WTC11 (cell line): ENCODE results near the gene PAK1. TPM values are rescaled to one million over a fixed set of nuclear protein-coding genes. Genes with fewer than 3 reads are reported as not detected.

ENCODE experiments used
- ATAC-seq: fragments of 200-7000 bp; cut with Tn5 transposase; 2 replicates; pipeline ENCODE4 v1.10.0; 2021; ENCODE audit warnings: mild to moderate bottlenecking, moderate library complexity
- CTCF ChIA-PET: fragments of 300-600 bp; sonication (Branson Sonifier 250); formaldehyde crosslinking; loops from one replicate; lab custom pipeline; 2021; ENCODE audit warnings: antibody characterized with exemption; lab: Charles Lee
- POLR2A ChIA-PET: fragments of 350-600 bp; sonication (Branson Sonifier 250); formaldehyde crosslinking; loops from one replicate; lab custom pipeline; 2021; ENCODE audit warnings: antibody characterized with exemption; lab: Charles Lee
- DNase-seq: peaks from one replicate; pipeline ENCODE4 v3.0.0; 2021; ENCODE audit warnings: low spot score
- H3K27ac Mint-ChIP-seq: 2 replicates; pipeline ENCODE4 v1.8.0; 2021; ENCODE audit warnings: mixed read lengths
- H3K27me3 Mint-ChIP-seq: 2 replicates; pipeline ENCODE4 v1.8.0; 2021; ENCODE audit warnings: low read depth, mild to moderate bottlenecking, moderate library complexity, mixed read lengths
- H3K36me3 Mint-ChIP-seq: 2 replicates; pipeline ENCODE4 v1.8.0; 2021; ENCODE audit warnings: mixed read lengths
- H3K4me1 Mint-ChIP-seq: 2 replicates; pipeline ENCODE4 v1.8.0; 2022; ENCODE audit warnings: mixed read lengths
- H3K4me3 Mint-ChIP-seq: 2 replicates; pipeline ENCODE4 v1.8.0; 2021; ENCODE audit warnings: mild to moderate bottlenecking, moderate library complexity, mixed read lengths
- H3K9me3 Mint-ChIP-seq: 2 replicates; pipeline ENCODE4 v1.8.0; 2021; ENCODE audit warnings: mixed read lengths
- CREB1 ChIP-seq: sonication (generic); formaldehyde crosslinking; IDR thresholded peaks from 2 replicates; pipeline ENCODE4 v1.8.0; 2023; ENCODE audit warnings: mild to moderate bottlenecking, missing genetic modification reagents
- CREM ChIP-seq: sonication (generic); formaldehyde crosslinking; IDR thresholded peaks from 2 replicates; pipeline ENCODE4 v1.8.1; 2022; ENCODE audit warnings: mild to moderate bottlenecking, missing genetic modification reagents, moderate library complexity
- FOXP1 ChIP-seq: sonication (generic); formaldehyde crosslinking; IDR thresholded peaks from 2 replicates; pipeline ENCODE4 v1.8.0; 2022; ENCODE audit warnings: missing genetic modification reagents, mild to moderate bottlenecking, moderate library complexity, borderline replicate concordance
- IRF2 ChIP-seq: sonication (generic); formaldehyde crosslinking; IDR thresholded peaks from 2 replicates; pipeline ENCODE4 v1.8.0; 2022; ENCODE audit warnings: low read depth, missing genetic modification reagents, borderline replicate concordance
- JAZF1 ChIP-seq: fragments of 250-450 bp; sonication (Bioruptor Pico); IDR thresholded peaks from 2 replicates; pipeline ENCODE4 v1.9.0; 2021; ENCODE audit warnings: moderate library complexity, mild to moderate bottlenecking, inconsistent platforms
- MYBL2 ChIP-seq: sonication (generic); formaldehyde crosslinking; IDR thresholded peaks from 2 replicates; pipeline ENCODE4 v1.8.1; 2023; ENCODE audit warnings: mild to moderate bottlenecking, moderate library complexity, missing genetic modification reagents
- NFYB ChIP-seq: sonication (generic); formaldehyde crosslinking; conservative IDR thresholded peaks from 2 replicates; pipeline ENCODE4 v1.8.0; 2022; ENCODE audit warnings: low read depth, missing genetic modification reagents
- OVOL2 ChIP-seq: fragments of 250-450 bp; sonication (Bioruptor Pico); IDR thresholded peaks from 2 replicates; pipeline ENCODE4 v1.9.0; 2021; ENCODE audit warnings: mild to moderate bottlenecking, borderline replicate concordance
- RELA ChIP-seq: sonication (generic); formaldehyde crosslinking; IDR thresholded peaks from 2 replicates; pipeline ENCODE4 v1.8.1; 2022; ENCODE audit warnings: missing genetic modification reagents, mild to moderate bottlenecking, borderline replicate concordance
- SOX15 ChIP-seq: fragments of 250-450 bp; sonication (Bioruptor Pico); IDR thresholded peaks from 2 replicates; pipeline ENCODE4 v1.9.0; 2021; ENCODE audit warnings: mild to moderate bottlenecking
- TEAD4 ChIP-seq: sonication (generic); formaldehyde crosslinking; IDR thresholded peaks from 2 replicates; pipeline ENCODE4 v1.8.0; 2022; ENCODE audit warnings: mild to moderate bottlenecking, missing genetic modification reagents
- USF1 ChIP-seq: sonication (generic); formaldehyde crosslinking; IDR thresholded peaks from 2 replicates; pipeline ENCODE4 v1.8.0; 2022; ENCODE audit warnings: mild to moderate bottlenecking, missing genetic modification reagents
- ZBTB21 ChIP-seq: sonication (generic); formaldehyde crosslinking; IDR thresholded peaks from 2 replicates; pipeline ENCODE4 v1.8.1; 2023; ENCODE audit warnings: mild to moderate bottlenecking, missing genetic modification reagents, borderline replicate concordance
- ZNF416 ChIP-seq: fragments of 250-450 bp; sonication (Bioruptor Pico); IDR thresholded peaks from 2 replicates; pipeline ENCODE4 v1.9.0; 2021; ENCODE audit warnings: mild to moderate bottlenecking, inconsistent platforms
- total RNA-seq: library from RNA; stranded (reverse); gene quantifications from 3 replicates; pipeline ENCODE4 v1.2.3, GENCODE V29; 2021
- TF ChIP-seq, protein P1 (sequence below): sonication (generic); formaldehyde crosslinking; IDR thresholded peaks from 2 replicates; pipeline ENCODE4 v1.8.0; 2023; ENCODE audit warnings: missing genetic modification reagents
- TF ChIP-seq, protein P2 (sequence below): sonication (generic); formaldehyde crosslinking; IDR thresholded peaks from 2 replicates; pipeline ENCODE4 v1.8.1; 2022; ENCODE audit warnings: low read depth, mild to moderate bottlenecking, moderate library complexity, missing genetic modification reagents, borderline replicate concordance
- TF ChIP-seq, protein P3 (sequence below): sonication (generic); formaldehyde crosslinking; IDR thresholded peaks from 2 replicates; pipeline ENCODE4 v1.8.0; 2022; ENCODE audit warnings: mild to moderate bottlenecking, missing genetic modification reagents
- TF ChIP-seq, protein P4 (sequence below): sonication (generic); formaldehyde crosslinking; IDR thresholded peaks from 2 replicates; pipeline ENCODE4 v1.8.1; 2022; ENCODE audit warnings: mild to moderate bottlenecking, moderate library complexity, missing genetic modification reagents
- TF ChIP-seq, protein P5 (sequence below): sonication (generic); formaldehyde crosslinking; IDR thresholded peaks from 2 replicates; pipeline ENCODE4 v1.8.1; 2023; ENCODE audit warnings: mild to moderate bottlenecking, missing genetic modification reagents

Gene PAK1
- total RNA-seq, 1 experiment from 2014 or later, result 160 TPM

DNA sequence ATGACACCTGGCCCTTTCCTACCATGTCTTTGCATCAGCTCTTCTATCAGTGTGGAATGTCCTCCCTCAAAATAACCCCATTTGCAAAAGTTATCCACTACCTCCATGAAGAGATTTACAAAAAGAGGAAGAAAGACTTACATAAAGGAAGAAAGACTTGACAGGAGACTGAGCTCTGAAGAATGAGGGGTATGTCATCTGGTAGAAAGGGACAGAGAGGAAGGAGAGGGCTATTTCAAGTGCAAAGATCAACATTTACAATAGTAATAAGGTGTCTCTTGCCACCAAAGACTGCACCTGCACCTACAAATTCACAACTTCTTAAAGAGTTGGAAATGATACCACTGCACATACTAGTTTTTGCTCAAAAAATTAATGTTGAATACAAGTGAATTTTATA, 18.2 kb downstream of the PAK1 start:
- Mint-ChIP-seq H3K27me3 (no peaks in the 10 kb centered on the region), H3K36me3 (peaks cover 13% of the 10 kb centered on the region), H3K9me3 (no peaks in the 10 kb centered on the region), H3K27ac (peak overlapping the region; percentile 78), H3K4me1 (peaks cover 86% of the 10 kb centered on the region), H3K4me3 (peak overlapping the region; percentile 24; the same call in 1 of the 2 replicates)
- DNase-seq, result no peak
- CTCF ChIA-PET, result interaction anchor here (1.1 to 4.8 kb wide), 3 partner anchors 11 to 164 kb away, joined by 3 to 27 read pairs (median 3); no protein-coding TSS in a partner anchor
- POLR2A ChIA-PET, result no interaction called here
- TF ChIP-seq MYBL2 (CRISPR knock-in tag) (no peak), CREB1 (CRISPR knock-in tag) (no peak)
- no peak for ATAC-seq

DNA sequence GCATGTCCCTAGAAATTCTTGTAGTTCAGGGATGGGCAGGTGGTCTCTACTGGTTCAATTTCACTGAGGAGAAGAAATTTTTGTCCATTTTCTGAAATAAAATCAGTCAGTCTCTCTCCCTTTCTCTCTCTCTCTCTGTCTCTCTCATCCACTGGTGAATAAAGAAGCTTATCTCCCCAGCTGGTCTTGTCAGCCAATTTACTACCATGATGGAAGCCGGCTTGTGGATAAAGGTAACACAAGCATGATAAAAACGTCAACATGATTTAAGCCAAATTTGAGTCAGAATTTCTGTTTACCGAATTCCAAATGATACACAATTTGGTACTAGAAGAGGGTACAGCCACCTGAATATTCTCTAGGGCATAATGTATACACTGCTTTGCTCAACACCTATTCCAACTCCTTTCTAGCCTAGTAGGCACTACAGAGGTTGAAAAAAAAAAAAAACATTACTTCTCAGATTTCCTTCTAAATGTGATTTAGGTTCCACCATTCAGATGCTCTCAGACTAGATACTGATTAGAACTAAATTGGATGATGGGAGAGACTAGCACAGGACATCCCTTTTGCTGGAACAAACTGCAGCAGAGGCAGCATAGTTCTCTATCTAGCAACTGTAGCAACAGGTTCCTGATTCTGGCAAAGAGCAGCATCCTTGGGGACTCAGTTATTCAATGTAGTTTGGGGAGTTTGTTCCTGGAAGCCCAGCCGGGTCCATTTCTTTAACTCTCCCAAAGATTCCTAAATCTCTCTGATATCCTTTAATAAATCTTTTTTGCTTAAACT, 18.8 kb downstream of the PAK1 start:
- no peaks in the 10 kb centered on the region for H3K9me3 Mint-ChIP-seq
- POLR2A ChIA-PET, result no interaction called here
- ATAC-seq (no peak), DNase-seq (no peak)
- CTCF ChIA-PET, result interaction anchor here (1.1 to 4.8 kb wide), 3 partner anchors 11 to 165 kb away, joined by 3 to 27 read pairs (median 3); no protein-coding TSS in a partner anchor
- H3K27ac Mint-ChIP-seq, result peak overlapping the region; percentile 91
- TF ChIP-seq USF1 (CRISPR knock-in tag) (no peak), ZBTB21 (CRISPR knock-in tag) (no peak), IRF2 (CRISPR knock-in tag) (no peak), JAZF1 (CRISPR knock-in tag) (no peak), CREM (CRISPR knock-in tag) (no peak), SOX15 (CRISPR knock-in tag) (no peak), NFYB (no peak), OVOL2 (CRISPR knock-in tag) (no peak), ZNF416 (CRISPR knock-in tag) (no peak), RELA (CRISPR knock-in tag) (no peak), FOXP1 (no peak), TEAD4 (CRISPR knock-in tag) (no peak)
- TF ChIP-seq, protein P1, sequence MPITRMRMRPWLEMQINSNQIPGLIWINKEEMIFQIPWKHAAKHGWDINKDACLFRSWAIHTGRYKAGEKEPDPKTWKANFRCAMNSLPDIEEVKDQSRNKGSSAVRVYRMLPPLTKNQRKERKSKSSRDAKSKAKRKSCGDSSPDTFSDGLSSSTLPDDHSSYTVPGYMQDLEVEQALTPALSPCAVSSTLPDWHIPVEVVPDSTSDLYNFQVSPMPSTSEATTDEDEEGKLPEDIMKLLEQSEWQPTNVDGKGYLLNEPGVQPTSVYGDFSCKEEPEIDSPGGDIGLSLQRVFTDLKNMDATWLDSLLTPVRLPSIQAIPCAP (CRISPR knock-in tag), result no peak
- TF ChIP-seq, protein P2, sequence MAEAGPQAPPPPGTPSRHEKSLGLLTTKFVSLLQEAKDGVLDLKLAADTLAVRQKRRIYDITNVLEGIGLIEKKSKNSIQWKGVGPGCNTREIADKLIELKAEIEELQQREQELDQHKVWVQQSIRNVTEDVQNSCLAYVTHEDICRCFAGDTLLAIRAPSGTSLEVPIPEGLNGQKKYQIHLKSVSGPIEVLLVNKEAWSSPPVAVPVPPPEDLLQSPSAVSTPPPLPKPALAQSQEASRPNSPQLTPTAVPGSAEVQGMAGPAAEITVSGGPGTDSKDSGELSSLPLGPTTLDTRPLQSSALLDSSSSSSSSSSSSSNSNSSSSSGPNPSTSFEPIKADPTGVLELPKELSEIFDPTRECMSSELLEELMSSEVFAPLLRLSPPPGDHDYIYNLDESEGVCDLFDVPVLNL (CRISPR knock-in tag), result no peak
- TF ChIP-seq, protein P3, sequence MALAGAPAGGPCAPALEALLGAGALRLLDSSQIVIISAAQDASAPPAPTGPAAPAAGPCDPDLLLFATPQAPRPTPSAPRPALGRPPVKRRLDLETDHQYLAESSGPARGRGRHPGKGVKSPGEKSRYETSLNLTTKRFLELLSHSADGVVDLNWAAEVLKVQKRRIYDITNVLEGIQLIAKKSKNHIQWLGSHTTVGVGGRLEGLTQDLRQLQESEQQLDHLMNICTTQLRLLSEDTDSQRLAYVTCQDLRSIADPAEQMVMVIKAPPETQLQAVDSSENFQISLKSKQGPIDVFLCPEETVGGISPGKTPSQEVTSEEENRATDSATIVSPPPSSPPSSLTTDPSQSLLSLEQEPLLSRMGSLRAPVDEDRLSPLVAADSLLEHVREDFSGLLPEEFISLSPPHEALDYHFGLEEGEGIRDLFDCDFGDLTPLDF (CRISPR knock-in tag), result no peak
- TF ChIP-seq, protein P4, sequence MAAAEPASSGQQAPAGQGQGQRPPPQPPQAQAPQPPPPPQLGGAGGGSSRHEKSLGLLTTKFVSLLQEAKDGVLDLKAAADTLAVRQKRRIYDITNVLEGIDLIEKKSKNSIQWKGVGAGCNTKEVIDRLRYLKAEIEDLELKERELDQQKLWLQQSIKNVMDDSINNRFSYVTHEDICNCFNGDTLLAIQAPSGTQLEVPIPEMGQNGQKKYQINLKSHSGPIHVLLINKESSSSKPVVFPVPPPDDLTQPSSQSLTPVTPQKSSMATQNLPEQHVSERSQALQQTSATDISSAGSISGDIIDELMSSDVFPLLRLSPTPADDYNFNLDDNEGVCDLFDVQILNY (CRISPR knock-in tag), result no peak
- TF ChIP-seq, protein P5, sequence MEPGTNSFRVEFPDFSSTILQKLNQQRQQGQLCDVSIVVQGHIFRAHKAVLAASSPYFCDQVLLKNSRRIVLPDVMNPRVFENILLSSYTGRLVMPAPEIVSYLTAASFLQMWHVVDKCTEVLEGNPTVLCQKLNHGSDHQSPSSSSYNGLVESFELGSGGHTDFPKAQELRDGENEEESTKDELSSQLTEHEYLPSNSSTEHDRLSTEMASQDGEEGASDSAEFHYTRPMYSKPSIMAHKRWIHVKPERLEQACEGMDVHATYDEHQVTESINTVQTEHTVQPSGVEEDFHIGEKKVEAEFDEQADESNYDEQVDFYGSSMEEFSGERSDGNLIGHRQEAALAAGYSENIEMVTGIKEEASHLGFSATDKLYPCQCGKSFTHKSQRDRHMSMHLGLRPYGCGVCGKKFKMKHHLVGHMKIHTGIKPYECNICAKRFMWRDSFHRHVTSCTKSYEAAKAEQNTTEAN (CRISPR knock-in tag), result no peak
- H3K36me3 Mint-ChIP-seq, result peaks cover 13% of the 10 kb centered on the region
- 0 out of 2 replicates have a peak overlapping the region, but pooled peaks have one; percentile 2 for H3K4me3 Mint-ChIP-seq
- no peaks in the 10 kb centered on the region for H3K27me3 Mint-ChIP-seq
- peaks cover 86% of the 10 kb centered on the region for H3K4me1 Mint-ChIP-seq
